Hepatocyte (in vitro differentiated cells): ENCODE measurements around the gene MTMR12.

Experiments
- EZH2 ChIP-seq: fragments of 200-600 bp; sonication (generic); IDR thresholded peaks from 2 replicates; pipeline ENCODE4 v1.6.1; 2016; ENCODE audit warnings: antibody characterized with exemption, mild to moderate bottlenecking, borderline replicate concordance
- EZH2phosphoT487 ChIP-seq: fragments of 200-600 bp; sonication (generic); IDR thresholded peaks from one replicate; pipeline ENCODE4 v1.6.1; 2018; ENCODE audit warnings: antibody characterized with exemption, mild to moderate bottlenecking, low read depth, moderate library complexity; ENCODE audit not compliant: unreplicated experiment, severe bottlenecking
- TF ChIP-seq, protein P1 (sequence below): fragments of 200-600 bp; sonication (generic); IDR thresholded peaks from 2 replicates; pipeline ENCODE4 v1.5.1; 2016; ENCODE audit warnings: antibody characterized with exemption, mild to moderate bottlenecking; ENCODE audit not compliant: poor library complexity

DNA sequence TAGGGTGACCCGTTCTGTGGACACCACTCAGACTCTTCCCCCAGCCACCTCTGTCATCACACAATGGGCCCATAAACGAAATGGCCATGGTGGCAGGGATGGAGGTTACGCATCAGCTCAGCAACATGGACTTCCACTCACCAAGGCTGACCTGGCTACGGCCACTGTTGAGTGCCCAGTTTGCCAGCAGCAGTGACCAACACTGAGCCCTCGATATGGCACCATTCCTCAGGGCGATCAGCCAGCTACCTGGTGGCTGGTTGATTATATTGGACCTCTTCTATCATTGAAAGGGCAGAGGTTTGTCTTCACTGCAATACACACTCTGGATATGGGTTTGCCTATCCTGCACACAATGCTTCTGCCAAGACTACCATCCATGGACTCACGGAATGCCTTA lies 21.1 kb downstream of the MTMR12 start:
- TF ChIP-seq, protein P1, sequence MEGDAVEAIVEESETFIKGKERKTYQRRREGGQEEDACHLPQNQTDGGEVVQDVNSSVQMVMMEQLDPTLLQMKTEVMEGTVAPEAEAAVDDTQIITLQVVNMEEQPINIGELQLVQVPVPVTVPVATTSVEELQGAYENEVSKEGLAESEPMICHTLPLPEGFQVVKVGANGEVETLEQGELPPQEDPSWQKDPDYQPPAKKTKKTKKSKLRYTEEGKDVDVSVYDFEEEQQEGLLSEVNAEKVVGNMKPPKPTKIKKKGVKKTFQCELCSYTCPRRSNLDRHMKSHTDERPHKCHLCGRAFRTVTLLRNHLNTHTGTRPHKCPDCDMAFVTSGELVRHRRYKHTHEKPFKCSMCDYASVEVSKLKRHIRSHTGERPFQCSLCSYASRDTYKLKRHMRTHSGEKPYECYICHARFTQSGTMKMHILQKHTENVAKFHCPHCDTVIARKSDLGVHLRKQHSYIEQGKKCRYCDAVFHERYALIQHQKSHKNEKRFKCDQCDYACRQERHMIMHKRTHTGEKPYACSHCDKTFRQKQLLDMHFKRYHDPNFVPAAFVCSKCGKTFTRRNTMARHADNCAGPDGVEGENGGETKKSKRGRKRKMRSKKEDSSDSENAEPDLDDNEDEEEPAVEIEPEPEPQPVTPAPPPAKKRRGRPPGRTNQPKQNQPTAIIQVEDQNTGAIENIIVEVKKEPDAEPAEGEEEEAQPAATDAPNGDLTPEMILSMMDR, result no peak
- TF ChIP-seq EZH2 (no peak), EZH2phosphoT487 (no peak)
